Measurements from ENCODE around the gene CD83. TPM values are rescaled to one million over a fixed set of nuclear protein-coding genes. Genes with fewer than 3 reads are reported as not detected.
"Not testable (repeated sequence)": the region's sequence is repeated elsewhere in the genome, so short reads cannot be mapped to it uniquely, and the experiment has no call there.

Gene CD83
- polyA plus RNA-seq, 3 donors: 74.5 to 326 (median 84.7) TPM

- Histone ChIP-seq H3K9me3 (replicated peaks in 1 of 2; ENCODE audit: control insufficient read depth in 1 of 2, insufficient read depth in 1 of 2, low read length in 2 of 2) (no peaks in the 10 kb centered on the region), H3K36me3 (replicated peaks in 1 of 2; ENCODE audit: control insufficient read depth in 1 of 2, insufficient read depth in 2 of 2, low read length in 2 of 2) (no peaks in the 10 kb centered on the region), H2AFZ (ENCODE audit: insufficient read depth, low read depth, low read length, poor library complexity, severe bottlenecking) (no peak overlapping the region), H3K27me3 (ENCODE audit: control insufficient read depth in 2 of 2, insufficient read depth in 2 of 2, low read length in 2 of 2) (no peaks in the 10 kb centered on the region), H3K4me1 (ENCODE audit: control insufficient read depth in 1 of 2, insufficient read depth in 2 of 2, low read length in 2 of 2) (peaks cover 8 to 12% of the 10 kb centered on the region in 2 donors), H3K79me2 (ENCODE audit: insufficient read depth, low read length) (no peaks in the 10 kb centered on the region), H3K4me3 (replicated peaks in 1 of 3; ENCODE audit: low read depth in 2 of 3, low read length in 3 of 3) (no peak overlapping the region), H3K9ac (ENCODE audit: insufficient read depth, low read length, poor library complexity, severe bottlenecking) (no peak overlapping the region), H3K27ac (ENCODE audit: low read depth in 1 of 2, low read length in 2 of 2) (no peak overlapping the region), H4K20me1 (ENCODE audit: insufficient read depth, low read length) (no peaks in the 10 kb centered on the region), H3K4me2 (replicated peaks; ENCODE audit: extremely low read depth, low read length, poor library complexity, severe bottlenecking) (no peak overlapping the region)
- peaks cover 0 to 2% (median 1%) of the 10 kb centered on the region in 3 donors for H3K27me3 Mint-ChIP-seq (ENCODE audit: low read depth in 3 of 3)
- peaks cover 20% of the 10 kb centered on the region for H3K4me1 Mint-ChIP-seq
- H3K9me3 Mint-ChIP-seq: peaks cover 0 to 5% (median 0%) of the 10 kb centered on the region in 7 donors
- TF ChIP-seq, protein P1, sequence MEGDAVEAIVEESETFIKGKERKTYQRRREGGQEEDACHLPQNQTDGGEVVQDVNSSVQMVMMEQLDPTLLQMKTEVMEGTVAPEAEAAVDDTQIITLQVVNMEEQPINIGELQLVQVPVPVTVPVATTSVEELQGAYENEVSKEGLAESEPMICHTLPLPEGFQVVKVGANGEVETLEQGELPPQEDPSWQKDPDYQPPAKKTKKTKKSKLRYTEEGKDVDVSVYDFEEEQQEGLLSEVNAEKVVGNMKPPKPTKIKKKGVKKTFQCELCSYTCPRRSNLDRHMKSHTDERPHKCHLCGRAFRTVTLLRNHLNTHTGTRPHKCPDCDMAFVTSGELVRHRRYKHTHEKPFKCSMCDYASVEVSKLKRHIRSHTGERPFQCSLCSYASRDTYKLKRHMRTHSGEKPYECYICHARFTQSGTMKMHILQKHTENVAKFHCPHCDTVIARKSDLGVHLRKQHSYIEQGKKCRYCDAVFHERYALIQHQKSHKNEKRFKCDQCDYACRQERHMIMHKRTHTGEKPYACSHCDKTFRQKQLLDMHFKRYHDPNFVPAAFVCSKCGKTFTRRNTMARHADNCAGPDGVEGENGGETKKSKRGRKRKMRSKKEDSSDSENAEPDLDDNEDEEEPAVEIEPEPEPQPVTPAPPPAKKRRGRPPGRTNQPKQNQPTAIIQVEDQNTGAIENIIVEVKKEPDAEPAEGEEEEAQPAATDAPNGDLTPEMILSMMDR (IDR thresholded peaks at IDR 0.05): no peak
- H3K36me3 Mint-ChIP-seq: no peaks in the 10 kb centered on the region
- no peak overlapping the region for H3K4me3 Mint-ChIP-seq
- 95% methylated on average over 2 of the region's 5 CpGs for WGBS (ENCODE audit: insufficient coverage)
- no peak overlapping the region for H3K27ac Mint-ChIP-seq
- intact Hi-C loops (cut with micrococcal nuclease): no loop called here
- DNase-seq: peak in 1 of 3 donors; percentile 59
Observed at GRCh38 chr6:14072084-14072483, 45.5 kb upstream of the CD83 start.

- H3K9me3 ChIP-seq (replicated peaks in 1 of 2; ENCODE audit: control insufficient read depth in 1 of 2, insufficient read depth in 1 of 2, low read length in 2 of 2); H2AFZ ChIP-seq (ENCODE audit: insufficient read depth, low read depth, low read length, poor library complexity, severe bottlenecking); H4K20me1 ChIP-seq (ENCODE audit: insufficient read depth, low read length); H3K9me3 Mint-ChIP-seq; H3K27ac ChIP-seq (ENCODE audit: low read depth in 1 of 2, low read length in 2 of 2); H3K27me3 Mint-ChIP-seq (ENCODE audit: low read depth in 3 of 3); intact Hi-C loops (cut with micrococcal nuclease); H3K36me3 ChIP-seq (replicated peaks in 1 of 2; ENCODE audit: control insufficient read depth in 1 of 2, insufficient read depth in 2 of 2, low read length in 2 of 2); H3K4me2 ChIP-seq (replicated peaks; ENCODE audit: extremely low read depth, low read length, poor library complexity, severe bottlenecking); H3K4me3 ChIP-seq (replicated peaks in 1 of 3; ENCODE audit: low read depth in 2 of 3, low read length in 3 of 3); H3K4me3 Mint-ChIP-seq; H3K27me3 ChIP-seq (ENCODE audit: control insufficient read depth in 2 of 2, insufficient read depth in 2 of 2, low read length in 2 of 2); H3K36me3 Mint-ChIP-seq; H3K79me2 ChIP-seq (ENCODE audit: insufficient read depth, low read length); H3K9ac ChIP-seq (ENCODE audit: insufficient read depth, low read length, poor library complexity, severe bottlenecking): not testable (repeated sequence)
- H3K4me1 ChIP-seq (ENCODE audit: control insufficient read depth in 1 of 2, insufficient read depth in 2 of 2, low read length in 2 of 2): peaks cover 8 to 12% of the 10 kb centered on the region in 2 donors
- peak; percentile 38 to 65 (median 46) for DNase-seq
- H3K4me1 Mint-ChIP-seq: peaks cover 16% of the 10 kb centered on the region
- 78% methylated on average over 3 of the region's 7 CpGs for WGBS (ENCODE audit: insufficient coverage)
- H3K27ac Mint-ChIP-seq: peak overlapping the region in 6 of 7 donors; percentile 31 to 75 (median 53)
Observed at GRCh38 chr6:14073561-14074354, 43.8 kb upstream of the CD83 start.
